HG03095 (cell line): ENCODE results near the gene TALDO1.

Experiments
- ATAC-seq: cut with Tn5 transposase; IDR thresholded peaks from one replicate; pipeline ENCODE4 v1.9.1; 2021; ENCODE audit warnings: moderate library complexity; ENCODE audit not compliant: unreplicated experiment

TALDO1 gene

DNA sequence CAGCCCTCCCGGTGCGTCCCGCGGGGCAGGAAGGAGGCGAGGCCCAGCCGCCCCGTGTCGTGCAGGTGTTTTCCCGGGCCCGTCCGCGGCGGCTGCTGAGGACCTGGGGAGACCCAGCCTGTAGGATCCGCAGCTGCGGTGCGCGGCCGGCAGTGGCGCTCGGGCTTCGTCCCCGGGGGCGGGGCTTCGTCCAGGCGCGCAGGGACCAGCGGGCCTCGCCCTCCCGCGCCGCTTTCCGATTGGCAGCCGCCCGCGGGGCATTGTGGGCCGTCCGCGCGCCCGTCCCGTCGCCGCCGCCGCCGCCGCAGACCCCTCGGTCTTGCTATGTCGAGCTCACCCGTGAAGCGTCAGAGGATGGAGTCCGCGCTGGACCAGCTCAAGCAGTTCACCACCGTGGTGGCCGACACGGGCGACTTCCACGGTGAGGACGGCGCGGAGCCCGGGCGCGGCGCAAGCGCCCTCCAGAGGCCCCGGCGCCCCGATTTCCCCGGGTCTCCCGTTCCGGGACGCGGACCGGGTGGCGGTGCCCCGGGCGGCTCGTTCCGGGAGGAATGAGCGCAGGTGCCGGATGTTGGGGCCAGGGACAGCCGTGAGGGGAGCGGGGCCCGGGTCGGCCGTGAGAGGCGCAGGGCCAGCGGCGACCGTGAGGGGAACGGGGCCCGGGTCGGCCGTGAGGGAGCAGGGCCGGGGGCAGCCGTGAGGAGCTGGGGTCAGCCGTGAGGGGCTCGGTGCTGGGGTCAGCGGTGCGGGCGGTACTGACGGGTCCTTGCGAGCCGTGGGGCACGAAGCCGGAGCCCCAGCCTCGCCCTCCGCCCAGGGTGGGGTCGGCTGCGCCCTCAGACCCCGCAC, at the start of gene TALDO1:
Gene TALDO1, plus strand, starts transcription at position 307 of the 849 bp plus-strand sequence. Its CDS starts 18 bp downstream, at position 325.
- ATAC-seq: peak; percentile 90

DNA sequence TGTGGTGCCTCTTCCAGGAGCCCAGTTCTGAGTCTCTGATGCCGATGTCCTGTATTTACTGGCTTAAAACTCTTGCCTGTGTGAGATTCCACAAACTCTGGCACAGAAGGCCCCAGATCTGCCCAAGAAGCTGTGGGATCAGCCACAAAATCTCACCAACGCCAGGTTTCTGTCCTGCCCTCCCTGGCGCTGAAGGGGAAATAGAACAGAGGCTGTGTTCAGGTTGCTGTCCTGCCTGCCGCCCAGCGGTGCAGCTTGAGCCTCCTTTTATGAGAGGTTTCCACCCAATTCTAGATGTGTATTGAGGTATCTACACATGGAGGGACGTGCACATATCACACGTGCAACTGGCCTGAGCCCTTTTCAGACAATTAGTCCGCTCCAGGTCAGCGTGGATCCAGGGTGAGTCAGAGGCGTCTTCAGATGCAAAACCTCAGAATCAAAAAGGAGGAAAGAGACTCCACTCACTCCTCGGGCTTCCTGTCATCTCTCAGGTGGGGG, 49.4 kb upstream of the TALDO1 start:
- ATAC-seq: no peak

DNA sequence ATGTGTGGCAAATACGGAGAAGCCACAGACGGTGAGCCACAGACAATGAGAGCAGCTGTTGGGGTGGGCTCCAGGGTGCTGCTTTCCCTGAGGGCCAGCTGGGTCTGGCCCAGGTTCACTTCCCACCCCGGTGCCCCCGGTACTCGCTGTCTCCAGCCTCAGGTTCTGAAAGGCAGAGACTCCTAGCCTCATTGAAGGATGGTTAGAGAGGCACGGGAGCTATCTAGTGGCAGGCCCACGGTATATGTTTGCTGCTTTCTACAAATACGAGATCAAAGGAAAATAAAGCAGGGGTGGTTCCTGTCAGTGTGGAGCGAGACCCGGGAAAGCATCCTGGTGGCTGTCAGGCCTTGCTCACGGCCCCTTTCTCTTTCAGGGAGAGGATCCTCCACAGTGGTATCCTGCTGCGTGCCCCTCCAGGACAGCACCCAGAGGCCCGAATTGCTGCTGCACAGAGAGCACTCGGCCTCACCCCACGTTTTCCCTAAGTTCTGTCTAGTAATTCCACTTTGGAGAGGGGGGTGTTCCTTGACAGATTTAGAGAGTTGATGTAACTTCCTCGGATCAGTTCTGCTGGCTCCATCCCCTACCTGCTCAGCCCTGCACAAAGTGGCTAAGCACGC, 48.7 kb upstream of the TALDO1 start:
- ATAC-seq: no peak

DNA sequence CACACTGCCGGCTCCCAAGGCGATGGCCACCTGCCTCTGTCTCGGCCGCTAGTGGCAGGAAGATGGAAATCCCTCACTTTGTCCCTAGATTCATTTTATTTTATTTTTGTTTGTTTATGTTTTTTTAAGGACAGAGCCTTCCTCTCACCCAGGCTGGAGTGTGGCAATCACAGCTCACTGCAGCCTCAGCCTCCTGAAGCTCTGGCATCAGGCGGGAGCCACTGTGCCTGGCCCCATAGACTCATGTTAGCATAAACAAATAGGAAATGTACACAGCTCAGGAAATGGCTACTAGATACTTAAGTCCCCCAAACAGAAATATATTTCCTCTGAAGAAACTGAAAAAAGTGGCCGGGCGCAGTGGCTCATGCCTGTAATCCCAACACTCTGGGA, 48.2 kb upstream of the TALDO1 start:
- no peak for ATAC-seq

DNA sequence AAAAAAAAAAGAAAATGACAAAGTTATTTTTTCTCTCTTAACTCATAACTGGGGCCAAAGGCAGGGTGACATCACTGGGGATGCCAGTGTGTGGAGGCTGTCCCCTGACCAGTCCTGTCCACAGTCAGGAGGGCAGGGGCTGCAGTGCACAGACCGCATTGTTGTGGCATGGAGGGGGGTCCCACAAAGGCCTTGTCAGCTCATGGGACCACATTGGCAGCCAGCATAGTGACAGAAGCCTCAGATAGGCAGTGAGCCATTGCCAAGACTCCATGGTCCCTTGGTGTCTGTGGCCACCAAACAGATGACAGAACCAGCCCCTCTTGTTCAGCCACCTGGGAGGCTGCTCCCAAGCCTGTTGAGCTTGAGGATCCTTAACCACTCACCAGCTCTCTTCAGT, 47.5 kb upstream of the TALDO1 start:
- ATAC-seq: no peak

DNA sequence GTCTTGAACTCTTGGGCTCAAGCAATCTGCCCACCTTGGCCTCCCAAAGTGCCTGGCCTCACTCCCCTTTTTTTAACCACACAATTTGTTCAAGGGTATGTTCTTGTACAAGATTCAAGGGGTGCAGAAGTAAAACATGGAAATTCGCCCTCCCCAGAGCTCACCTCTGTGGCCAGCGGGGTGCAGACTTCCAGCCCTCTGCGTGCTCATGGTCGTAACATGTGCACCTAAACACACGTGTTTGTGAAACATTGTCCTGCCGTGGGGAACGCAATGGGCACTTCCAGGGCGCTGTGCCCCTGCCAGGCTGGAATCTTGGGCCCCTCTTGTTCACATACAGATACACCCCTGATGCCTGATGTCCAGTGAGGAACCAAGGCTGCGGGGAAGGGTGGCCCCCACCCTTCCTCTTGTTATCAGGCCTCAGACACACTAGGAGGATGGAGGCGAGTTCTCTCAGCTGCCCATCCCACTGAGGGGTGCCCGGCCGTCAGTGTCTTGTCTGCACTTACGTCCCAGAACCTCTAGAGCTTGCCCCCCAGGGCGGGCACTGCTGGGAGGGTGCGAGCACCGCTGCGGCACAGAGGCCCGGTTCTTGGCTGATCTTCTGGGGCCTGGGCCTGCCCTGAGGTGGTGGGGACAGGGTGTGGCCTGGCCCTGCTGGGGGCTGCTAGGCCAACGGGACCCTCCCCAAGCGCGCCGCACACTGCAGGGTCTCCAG, 45.4 kb upstream of the TALDO1 start:
- ATAC-seq: no peak

DNA sequence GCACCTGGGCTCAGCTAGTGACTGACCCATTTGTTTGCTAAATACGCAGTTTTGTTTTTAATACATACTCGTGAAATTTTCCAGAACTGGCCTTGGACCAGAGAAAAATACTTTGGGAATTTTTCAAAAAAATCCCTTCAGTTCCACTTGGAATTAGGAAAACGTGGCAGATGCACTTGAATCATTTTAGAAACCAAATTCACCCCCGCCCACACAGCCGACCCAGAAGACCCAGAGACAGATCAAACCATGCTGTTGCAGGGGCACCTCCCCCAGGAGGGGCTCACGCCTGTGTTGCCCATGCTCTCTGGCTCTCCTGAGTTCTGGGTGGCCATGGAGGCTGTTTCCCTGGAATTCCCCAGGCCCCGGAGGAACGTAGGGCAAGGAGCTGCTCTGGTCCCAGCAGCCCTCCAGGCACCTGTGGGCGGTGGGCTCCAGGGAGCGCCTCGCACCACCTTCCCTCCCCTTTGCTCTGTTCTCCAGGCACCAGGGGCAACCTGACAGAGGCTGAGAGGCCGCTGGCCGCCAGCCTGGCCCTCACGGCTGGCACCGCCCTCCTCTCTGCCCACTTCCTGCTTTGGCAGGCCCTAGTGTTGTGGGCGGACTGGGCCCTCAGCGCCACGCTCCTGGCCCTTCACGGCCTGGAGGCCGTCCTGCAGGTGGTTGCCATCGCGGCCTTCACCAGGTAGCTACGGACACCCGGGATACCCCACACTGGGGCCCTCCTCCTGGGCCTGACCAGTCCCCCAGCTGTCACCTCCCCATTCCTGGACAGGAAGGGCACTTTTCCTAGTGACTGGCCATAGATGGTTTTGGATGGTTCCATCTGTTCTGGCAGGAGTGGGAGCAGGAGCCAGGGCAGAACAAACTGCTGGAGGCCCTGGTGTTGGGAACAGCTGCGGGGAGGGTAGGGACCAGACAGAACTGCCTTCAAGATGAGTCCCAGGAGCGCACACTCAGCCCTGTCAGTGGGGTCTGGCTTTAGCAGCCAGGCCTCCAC, 44.5 kb upstream of the TALDO1 start:
- ATAC-seq: no peak

DNA sequence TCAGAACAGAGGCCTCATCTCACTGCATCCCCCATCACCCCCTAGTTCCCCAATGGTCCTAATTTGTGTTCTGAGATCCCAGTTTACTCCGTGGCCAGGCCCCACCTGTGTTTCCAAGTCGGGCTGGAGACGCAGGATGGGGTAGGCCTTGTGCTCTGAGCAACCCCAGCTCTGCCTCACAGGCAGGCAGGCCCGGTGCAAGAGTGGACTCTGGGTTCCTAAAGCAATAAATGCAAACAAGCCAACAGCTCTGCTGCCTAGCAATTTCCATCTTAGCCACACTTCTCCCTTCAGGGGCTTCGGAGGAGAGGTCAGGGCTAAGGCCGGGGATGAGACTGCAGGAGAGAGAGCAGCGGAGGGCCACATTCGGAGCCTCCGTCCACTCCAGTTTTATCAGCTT, 43.8 kb upstream of the TALDO1 start:
- ATAC-seq: no peak

DNA sequence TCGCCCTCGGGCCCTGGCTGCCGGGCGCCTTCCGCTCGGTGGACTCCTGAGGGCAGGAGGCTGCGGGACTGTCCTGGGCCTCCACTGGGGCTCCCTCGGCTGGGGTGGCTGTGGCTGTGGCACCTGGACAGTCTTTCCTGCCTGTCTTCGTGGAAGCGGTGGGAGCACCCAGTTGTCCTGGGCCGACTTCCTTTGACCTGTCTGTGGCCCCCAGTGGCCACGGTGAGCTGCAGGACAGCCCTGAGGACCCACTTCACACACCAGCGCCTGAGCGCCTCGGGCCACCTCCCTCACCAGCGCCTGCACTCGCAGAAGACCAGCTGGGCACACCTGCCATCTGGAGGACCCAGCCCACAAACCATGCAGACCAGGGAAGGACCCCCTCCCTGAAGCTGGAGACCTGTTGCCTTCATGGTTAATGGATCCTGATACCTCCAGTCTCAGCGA, 43.0 kb upstream of the TALDO1 start:
- ATAC-seq: no peak

DNA sequence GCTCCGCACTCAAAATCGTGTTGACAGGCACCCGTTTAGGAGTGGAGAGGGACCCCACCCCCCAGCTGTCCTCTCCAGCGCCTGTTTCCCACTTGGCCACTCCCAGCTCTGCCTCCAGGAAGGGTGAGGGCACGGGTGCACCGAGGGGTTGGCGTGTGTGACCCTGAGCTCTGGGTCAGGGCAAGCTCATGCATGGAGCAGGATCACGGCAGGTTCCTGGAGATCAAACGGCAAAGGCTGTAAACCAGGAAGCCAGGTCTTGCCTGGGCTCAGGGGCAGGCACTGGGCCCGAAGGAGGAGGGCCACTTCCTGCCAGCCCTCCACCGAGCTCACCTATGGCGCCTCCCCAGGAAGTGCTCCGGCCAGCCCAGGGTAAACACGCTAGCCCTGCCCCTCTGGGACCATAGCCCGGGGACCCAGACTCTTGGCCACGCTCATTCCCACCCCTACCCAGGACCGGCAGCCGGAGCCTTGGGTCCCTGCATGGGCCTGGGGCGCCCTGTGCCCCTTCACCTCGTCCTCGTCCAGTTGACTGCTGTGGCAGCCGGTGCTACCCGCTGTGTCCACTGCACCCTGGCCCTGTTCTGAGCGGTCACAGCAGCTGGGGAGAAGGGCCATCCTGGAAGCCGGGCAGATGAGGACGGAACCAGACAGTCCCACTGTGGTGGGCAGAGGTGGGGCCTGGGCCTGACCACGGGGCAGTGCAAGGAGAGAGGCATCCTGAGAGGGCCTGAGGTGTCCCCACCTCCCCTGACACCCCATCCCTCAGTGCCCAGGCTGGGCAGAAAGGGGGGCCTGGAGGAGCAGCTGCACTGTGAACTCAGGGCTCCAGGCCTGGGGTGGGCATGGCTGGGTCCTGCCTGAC, 42.3 kb upstream of the TALDO1 start:
- no peak for ATAC-seq

DNA sequence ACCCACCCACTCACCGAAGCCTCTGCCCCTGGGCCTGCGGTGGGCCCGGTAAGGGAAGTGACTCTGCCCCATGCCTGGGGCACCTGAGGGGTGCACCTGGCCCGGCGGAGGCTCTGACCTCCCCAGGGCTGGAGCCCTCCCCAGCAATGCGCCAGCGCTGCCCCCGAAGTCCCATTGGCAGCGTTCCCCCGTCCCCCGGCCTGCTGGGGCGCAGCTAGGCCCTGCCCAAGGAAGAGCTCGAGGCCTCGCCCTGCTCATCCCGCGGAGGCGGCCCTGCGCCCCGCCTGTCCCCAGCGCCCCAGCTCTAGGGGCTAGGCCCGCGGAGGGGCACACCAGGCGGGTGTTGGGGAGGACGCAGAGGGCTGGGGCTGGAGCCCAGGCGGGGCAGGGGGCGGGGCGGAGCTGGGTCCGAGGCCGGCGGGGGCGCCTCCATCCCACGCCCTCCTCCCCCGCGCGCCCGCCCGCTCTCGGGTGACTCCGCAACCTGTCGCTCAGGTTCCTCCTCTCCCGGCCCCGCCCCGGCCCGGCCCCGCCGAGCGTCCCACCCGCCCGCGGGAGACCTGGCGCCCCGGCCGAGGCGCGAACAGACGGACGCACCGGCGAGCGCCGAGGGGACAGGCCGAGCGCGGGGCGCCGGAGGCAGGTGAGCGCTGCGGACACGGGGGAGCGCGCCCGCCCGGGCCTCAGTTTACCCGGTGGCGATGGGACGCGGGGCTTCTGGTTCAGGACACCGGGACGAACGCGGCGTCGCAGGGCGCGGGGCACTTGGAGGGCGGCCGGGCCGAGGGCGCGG, 41.4 kb upstream of the TALDO1 start, which contains the start of gene EPS8L2:
Gene EPS8L2, plus strand, starts transcription at position 586 of the 793 bp plus-strand sequence. CDS start 3,177 bp downstream, outside the sequence.
- no peak for ATAC-seq

DNA sequence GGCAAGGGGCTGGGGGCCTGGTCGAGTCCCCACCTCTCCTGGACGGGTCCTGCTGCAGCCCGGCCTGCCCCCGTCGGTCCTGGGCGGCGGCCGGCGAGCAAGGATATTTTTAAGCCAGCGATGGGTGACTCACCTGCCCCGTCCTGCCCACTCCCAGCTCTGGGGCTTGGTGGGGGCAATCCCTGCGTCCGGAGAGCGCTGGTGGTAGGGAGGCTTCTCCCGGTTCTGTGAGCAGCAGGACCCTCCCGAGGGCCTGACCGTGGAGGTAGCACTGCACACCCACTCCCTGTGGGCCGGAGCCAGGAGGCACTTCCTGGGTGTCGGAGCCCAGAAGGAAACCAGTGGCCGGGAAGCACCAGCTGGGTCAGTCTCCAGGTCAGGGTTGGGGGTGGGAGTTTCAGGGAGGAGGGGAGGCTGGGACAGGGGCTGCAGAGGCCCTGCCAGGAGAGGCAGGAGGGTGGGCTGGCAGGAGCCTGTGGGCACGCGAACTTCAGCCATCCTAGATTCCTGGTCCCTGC, 40.8 kb upstream of the TALDO1 start:
- no peak for ATAC-seq

DNA sequence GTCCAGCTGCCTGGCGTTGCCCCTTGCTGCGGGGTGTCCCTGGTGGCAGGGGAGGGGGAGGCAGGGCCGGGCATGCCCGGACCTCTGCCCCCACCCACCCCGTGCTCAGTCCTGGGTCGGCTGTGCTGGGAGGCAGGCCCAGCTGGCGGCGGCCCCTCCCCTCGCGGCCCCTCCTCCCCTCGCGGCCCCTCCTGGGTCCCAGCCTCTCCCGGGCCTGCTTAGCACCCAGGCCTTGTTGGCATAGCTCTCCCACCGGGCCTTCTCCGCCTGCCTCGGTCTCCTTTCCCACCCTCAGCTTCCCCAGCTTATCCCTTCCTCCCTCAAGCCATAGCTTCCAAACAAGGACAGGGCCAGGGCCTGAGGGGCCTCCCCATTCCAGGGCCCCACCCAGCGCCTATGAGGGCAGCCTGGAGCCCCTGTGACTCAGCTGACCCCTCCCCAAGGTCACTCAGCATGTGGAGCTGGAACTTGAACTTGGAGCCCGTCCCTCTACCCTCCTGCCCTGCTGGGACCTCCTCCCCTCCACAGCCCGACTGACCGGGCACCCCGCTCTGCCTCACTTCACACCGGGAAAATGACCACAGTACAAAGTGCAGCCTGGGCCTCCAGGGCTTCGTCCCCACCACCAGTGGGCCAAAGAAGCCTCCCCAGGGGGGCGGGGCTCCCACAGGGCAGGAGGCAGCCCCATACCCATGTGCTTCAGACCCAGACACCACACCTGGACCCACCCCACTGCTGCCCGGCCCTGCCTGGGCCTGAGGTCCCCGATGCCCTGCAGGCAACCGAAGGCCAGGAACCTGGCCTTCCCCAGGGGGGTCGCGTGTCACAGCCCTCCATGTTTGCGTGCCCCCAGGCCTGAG, 40.1 kb upstream of the TALDO1 start:
- no peak for ATAC-seq

DNA sequence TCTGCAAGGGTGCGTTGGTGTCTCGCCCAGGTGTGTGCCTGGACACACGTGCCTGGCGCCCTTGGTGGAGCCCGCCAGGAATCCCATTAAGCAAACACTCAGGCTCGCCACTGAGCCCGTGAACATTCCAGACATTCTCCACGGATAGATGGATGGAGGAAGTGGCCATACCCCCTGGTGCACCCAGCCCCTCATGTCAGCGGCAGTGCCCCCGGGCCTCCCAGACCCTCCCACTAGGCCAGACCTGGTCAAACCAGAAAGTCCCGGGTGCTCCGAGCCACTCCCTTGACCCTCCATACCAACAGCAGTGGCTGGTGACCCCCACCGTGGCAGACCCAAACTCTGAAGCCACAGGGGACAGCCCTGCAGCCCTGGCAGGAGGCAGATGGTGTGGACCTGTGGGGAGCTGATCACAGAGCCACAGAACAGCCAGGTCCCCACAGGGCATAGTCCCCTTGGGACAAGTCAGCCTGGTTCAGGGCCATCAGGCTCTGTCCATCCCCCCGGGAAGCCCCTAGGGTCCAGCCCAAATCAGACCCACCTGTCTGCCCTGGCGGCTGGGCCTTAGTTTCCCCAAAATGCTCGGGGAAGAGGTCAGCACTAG, 39.3 kb upstream of the TALDO1 start:
- no peak for ATAC-seq

DNA sequence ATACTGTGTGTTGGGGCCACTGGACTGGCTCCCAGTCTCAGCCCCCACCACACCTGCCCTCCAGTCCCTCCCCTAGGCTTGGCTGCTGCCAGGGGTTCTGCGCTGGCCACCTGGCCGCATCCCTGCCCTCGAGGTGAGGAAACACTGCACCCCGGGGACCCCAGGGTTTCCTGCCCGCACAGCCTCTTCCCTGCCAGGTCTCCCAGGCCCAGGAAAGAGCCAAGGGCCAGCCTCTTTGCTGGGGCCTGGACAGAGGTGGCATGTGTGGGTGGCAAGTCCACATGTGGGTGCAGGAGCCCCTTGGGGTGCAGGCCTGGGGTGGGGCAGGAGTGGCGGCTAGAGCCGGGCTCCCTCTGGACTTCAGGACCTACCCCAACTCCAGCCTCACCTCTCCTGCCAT, 38.8 kb upstream of the TALDO1 start:
- ATAC-seq: no peak

DNA sequence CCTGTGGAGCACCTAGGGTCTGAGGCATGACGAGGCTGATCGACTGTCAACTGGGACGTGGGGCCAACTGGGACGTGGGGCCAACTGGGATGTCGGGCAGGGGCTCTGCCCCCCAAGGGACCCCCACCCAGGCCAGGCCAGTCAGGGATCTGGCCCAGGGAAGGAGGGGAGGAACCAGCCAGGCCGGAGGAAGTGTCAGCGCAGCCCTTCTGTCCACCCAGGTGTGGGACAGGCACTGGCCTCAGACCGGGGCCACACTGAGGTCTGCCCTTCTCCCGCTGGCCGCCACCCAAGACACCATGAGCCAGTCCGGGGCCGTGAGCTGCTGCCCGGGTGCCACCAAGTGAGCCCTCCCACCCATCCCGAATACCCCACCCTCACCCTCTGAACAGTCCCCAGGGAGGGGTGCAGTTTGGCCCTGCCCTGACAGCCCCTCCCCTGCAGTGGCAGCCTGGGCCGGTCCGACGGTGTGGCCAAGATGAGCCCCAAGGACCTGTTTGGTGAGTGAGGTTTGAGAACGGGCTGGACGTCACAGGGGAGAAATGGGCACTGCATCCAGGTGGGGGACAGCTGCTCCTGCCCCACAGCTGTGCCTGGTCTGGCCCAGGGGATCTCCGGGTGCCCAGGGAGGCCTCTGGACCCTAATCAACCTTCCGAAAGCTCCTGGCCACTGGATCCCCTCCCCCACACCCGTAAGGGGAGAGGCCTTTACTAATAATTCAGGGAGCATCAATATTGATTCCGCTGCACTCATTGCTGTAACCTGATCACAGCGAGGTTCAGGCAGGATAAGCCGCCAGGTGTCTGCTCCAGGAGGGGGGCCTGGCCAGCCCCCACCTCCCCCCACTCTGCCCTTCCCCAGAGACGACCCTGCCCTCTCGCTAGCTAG, 37.9 kb upstream of the TALDO1 start:
- no peak for ATAC-seq
